Measurements from ENCODE around the gene NIN. TPM values are rescaled to one million over a fixed set of nuclear protein-coding genes. Genes with fewer than 3 reads are reported as not detected.

Gene NIN
- total RNA-seq, 1 donor from 2014 or later, result 27.4 TPM

DNA sequence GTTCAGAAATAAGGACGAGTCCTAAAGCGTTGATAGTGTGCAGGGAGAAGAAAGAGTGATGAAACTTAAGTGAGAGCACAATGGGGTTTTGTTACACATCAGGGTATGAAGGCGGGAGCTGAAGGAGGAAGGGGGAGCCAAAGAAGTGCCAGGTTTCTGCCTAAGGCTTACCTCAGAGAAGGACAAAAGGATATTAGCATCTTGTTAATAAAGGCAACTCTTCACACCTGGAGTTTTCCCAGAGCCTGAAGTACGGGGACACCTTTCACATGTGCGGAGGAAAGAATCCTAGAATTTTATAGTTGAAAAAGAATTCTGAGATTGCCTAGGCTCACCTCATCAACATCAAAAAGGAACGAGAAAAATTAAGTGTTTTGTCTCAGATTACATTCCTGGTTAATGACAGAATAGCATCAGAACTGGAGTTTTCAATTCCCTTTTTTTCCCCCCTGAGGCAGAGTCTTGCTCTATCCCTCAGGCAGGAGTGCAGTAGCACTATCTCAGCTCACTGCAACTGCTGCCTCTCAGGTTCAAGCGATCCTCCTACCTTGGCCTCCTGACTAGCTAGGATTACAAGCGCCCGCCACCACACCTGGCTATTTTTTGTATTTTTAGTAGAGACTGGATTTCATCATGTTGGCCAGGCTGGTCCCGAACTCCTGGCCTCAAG lies 160.6 kb downstream of the NIN start:
- intact Hi-C loops (cut with micrococcal nuclease), result no loop called here
- H3K27ac ChIP-seq (replicated peaks), result no peak overlapping the region
- H3K9me3 ChIP-seq (replicated peaks), result no peaks in the 10 kb centered on the region
- DNase-seq, result no peak
- TF ChIP-seq, protein P1, sequence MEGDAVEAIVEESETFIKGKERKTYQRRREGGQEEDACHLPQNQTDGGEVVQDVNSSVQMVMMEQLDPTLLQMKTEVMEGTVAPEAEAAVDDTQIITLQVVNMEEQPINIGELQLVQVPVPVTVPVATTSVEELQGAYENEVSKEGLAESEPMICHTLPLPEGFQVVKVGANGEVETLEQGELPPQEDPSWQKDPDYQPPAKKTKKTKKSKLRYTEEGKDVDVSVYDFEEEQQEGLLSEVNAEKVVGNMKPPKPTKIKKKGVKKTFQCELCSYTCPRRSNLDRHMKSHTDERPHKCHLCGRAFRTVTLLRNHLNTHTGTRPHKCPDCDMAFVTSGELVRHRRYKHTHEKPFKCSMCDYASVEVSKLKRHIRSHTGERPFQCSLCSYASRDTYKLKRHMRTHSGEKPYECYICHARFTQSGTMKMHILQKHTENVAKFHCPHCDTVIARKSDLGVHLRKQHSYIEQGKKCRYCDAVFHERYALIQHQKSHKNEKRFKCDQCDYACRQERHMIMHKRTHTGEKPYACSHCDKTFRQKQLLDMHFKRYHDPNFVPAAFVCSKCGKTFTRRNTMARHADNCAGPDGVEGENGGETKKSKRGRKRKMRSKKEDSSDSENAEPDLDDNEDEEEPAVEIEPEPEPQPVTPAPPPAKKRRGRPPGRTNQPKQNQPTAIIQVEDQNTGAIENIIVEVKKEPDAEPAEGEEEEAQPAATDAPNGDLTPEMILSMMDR (IDR thresholded peaks at IDR 0.05; ENCODE audit: borderline replicate concordance), result no peak
- no peaks in the 10 kb centered on the region for H3K36me3 ChIP-seq
- no peak overlapping the region for H3K4me3 ChIP-seq
- H3K27me3 ChIP-seq (ENCODE audit: low read depth), result no peaks in the 10 kb centered on the region
- H3K4me1 ChIP-seq, result peaks cover 48% of the 10 kb centered on the region

Other genes starting within 250 kb of the NIN start
- 29.5 TPM for gene SAV1, start 162.9 kb downstream of the NIN start, total RNA-seq
- not detected for gene ABHD12B, start 40.9 kb upstream of the NIN start, total RNA-seq
- gene PYGL, start 113.3 kb upstream of the NIN start, total RNA-seq, result 5.8 TPM

Data from left ventricle myocardium inferior (tissue), 1 donor.